ENCODE data around the gene OTOP2. TPM values are rescaled to one million over a fixed set of nuclear protein-coding genes. Genes with fewer than 3 reads are reported as not detected.

OTOP2 gene
- total and polyA plus RNA-seq, 2 of the 8 experiments (the other 6 are each of a cell fraction or from before 2014, with no cell fraction given) = 0.23 TPM; not detected in 1

DNA sequence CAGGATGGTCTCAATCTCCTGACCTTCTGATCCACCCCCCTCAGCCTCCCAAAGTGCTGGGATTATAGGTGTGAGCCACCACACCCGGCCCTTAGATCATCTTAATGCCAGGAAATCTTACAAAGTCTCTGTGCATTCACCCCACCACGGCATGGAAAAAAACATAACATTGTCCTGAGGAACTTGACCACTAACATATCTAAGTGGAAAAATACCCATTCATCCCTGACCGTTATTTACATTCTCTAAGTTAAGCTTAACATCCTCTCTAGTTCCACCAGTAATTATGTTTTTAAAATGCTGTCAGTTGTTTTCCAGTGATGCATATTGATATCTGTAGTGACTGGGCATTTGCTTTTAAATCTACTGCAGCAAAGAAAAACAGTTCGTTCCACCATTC lies 51.9 kb downstream of the OTOP2 start (continued):
- TF ChIP-seq KDM5A (IDR thresholded peaks at IDR 0.05; ENCODE audit: low read length) (no peak), ASH2L (IDR thresholded peaks at IDR 0.05; ENCODE audit: low read length) (no peak), RXRA (IDR thresholded peaks at IDR 0.05; ENCODE audit: insufficient read depth, low read depth, low read length) (no peak), PHF8 (conservative IDR thresholded peaks at IDR 0.05; ENCODE audit: low read depth, low read length) (no peak), JUND (IDR thresholded peaks at IDR 0.05; ENCODE audit: low read length) (no peak), TBP (IDR thresholded peaks at IDR 0.05; ENCODE audit: low read depth, low read length) (no peak), ZNF274 (IDR thresholded peaks at IDR 0.05; ENCODE audit: borderline replicate concordance, extremely low read depth, low read length) (no peak)
- TF ChIP-seq, protein P1, sequence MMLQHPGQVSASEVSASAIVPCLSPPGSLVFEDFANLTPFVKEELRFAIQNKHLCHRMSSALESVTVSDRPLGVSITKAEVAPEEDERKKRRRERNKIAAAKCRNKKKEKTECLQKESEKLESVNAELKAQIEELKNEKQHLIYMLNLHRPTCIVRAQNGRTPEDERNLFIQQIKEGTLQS (IDR thresholded peaks at IDR 0.05; ENCODE audit: insufficient read depth, low read depth, low read length) = no peak
